H1 (cell line): ENCODE results near the gene TLR10. TPM values are rescaled to one million over a fixed set of nuclear protein-coding genes. Genes with fewer than 3 reads are reported as not detected.

Experiments used
- CTCF ChIA-PET: fragments of 300-600 bp; sonication (Branson Sonifier 250); formaldehyde crosslinking; loops from one replicate; lab custom pipeline; 2021; ENCODE audit not compliant: partially characterized antibody; lab: Charles Lee
- POLR2A ChIA-PET: fragments of 300-600 bp; sonication (Branson Sonifier 250); formaldehyde crosslinking; loops from one replicate; lab custom pipeline; 2021; ENCODE audit warnings: inconsistent platforms; ENCODE audit not compliant: partially characterized antibody; lab: Charles Lee
- DNase-seq, 2 experiments: peaks; one replicate each; pipeline versions ENCODE4 v3.0.0 to v3.0.0-alpha.2; 2010 to 2022; ENCODE audit warnings: low spot score in 2 of 2, low read depth in 1 of 2, mixed read lengths in 1 of 2
- FAIRE-seq: peaks from 2 replicates; lab custom pipeline; 2011; peaks lifted over from hg19 to GRCh38; lab: Jason Lieb, UNC
- H2AFZ ChIP-seq: 2 replicates; pipeline ENCODE4 v1.8.1; 2012; ENCODE audit warnings: low read length, inconsistent platforms
- H2AK5ac ChIP-seq: 2 replicates; pipeline ENCODE4 v1.6.1; 2013; ENCODE audit warnings: low read depth, low read length
- H2BK120ac ChIP-seq: replicated peaks from 2 replicates; pipeline ENCODE3; 2013; ENCODE audit warnings: low read depth, low read length, inconsistent platforms
- H2BK12ac ChIP-seq: 2 replicates; pipeline ENCODE4 v1.6.1; 2013; ENCODE audit warnings: low read depth, low read length
- H2BK15ac ChIP-seq: 2 replicates; pipeline ENCODE4 v1.6.1; 2013; ENCODE audit warnings: low read length
- H2BK20ac ChIP-seq: 2 replicates; pipeline ENCODE4 v1.6.1; 2013; ENCODE audit warnings: low read length
- H2BK5ac ChIP-seq: 2 replicates; pipeline ENCODE4 v1.6.1; 2013; ENCODE audit warnings: low read depth, low read length
- H3K14ac ChIP-seq: 2 replicates; pipeline ENCODE4 v1.6.1; 2013; ENCODE audit warnings: inconsistent platforms; ENCODE audit not compliant: insufficient read length
- H3K18ac ChIP-seq: 2 replicates; pipeline ENCODE4 v1.6.1; 2013; ENCODE audit warnings: low read length; ENCODE audit errors: extremely low read depth
- H3K23ac ChIP-seq: 2 replicates; pipeline ENCODE4 v1.6.1; 2013; ENCODE audit warnings: inconsistent platforms; ENCODE audit not compliant: insufficient read length
- H3K23me2 ChIP-seq: 2 replicates; pipeline ENCODE4 v1.6.1; 2013; ENCODE audit warnings: low read depth, low read length
- H3K27ac ChIP-seq: 2 replicates; pipeline ENCODE4 v1.6.1; 2011; ENCODE audit warnings: low read depth, low read length, inconsistent platforms
- H3K27me3 ChIP-seq, 4 experiments: replicated peaks in 1 of 4; 1 replicate in 1 of 4; 2 replicates in 3 of 4; pipeline versions ENCODE4 v1.6.1 to v1.8.1; 2011 to 2013; ENCODE audit warnings: low read length in 3 of 4, mild to moderate bottlenecking in 3 of 4, inconsistent platforms in 2 of 4, mixed read lengths in 2 of 4, moderate library complexity in 1 of 4; ENCODE audit not compliant: control insufficient read depth in 3 of 4, insufficient read depth in 3 of 4; ENCODE audit errors: extremely low read depth in 1 of 4
- H3K36me3 ChIP-seq, 4 experiments: 2 replicates each; pipeline versions ENCODE4 v1.6.1 to v1.8.1; 2011 to 2013; ENCODE audit warnings: mild to moderate bottlenecking in 4 of 4, low read length in 3 of 4, moderate library complexity in 2 of 4, control low read depth in 1 of 4, inconsistent platforms in 1 of 4; ENCODE audit not compliant: insufficient read depth in 4 of 4, control insufficient read depth in 2 of 4
- H3K4ac ChIP-seq: replicated peaks from 2 replicates; pipeline ENCODE3; 2013; ENCODE audit warnings: low read length, low read depth, mixed read lengths, inconsistent platforms; ENCODE audit not compliant: insufficient read length
- H3K4me1 ChIP-seq, 4 experiments: replicated peaks in 1 of 4; 1 replicate in 1 of 4; 2 replicates in 3 of 4; pipeline versions ENCODE4 v1.6.1 to v1.8.1; 2011 to 2013; ENCODE audit warnings: low read length in 3 of 4, inconsistent platforms in 2 of 4, mixed read lengths in 1 of 4; ENCODE audit not compliant: insufficient read depth in 4 of 4, control insufficient read depth in 3 of 4
- H3K4me2 ChIP-seq, 2 experiments: 2 replicates each; pipeline versions ENCODE4 v1.6.1 to v1.8.1; 2011 to 2013; ENCODE audit warnings: low read depth in 2 of 2, low read length in 2 of 2, control low read depth in 1 of 2, inconsistent platforms in 1 of 2, mild to moderate bottlenecking in 1 of 2; ENCODE audit not compliant: insufficient read depth in 1 of 2
- H3K4me3 ChIP-seq, 4 experiments: fragments of 200-600, 300-600 bp in 1 of 4; sonication (generic), shearing (Covaris generic), sonication (Bioruptor Twin) in 1 of 4; 2 replicates each; pipeline versions ENCODE4 v1.5.1 to v1.8.1; 2011 to 2016; ENCODE audit warnings: low read length in 4 of 4, low read depth in 3 of 4, control low read depth in 2 of 4, inconsistent platforms in 2 of 4, mild to moderate bottlenecking in 2 of 4, mixed read lengths in 1 of 4, moderate library complexity in 1 of 4; ENCODE audit not compliant: insufficient read depth in 2 of 4; ENCODE audit errors: extremely low read depth in 1 of 4
- H3K56ac ChIP-seq: replicated peaks from 2 replicates; pipeline ENCODE3; 2013; ENCODE audit warnings: low read depth, mild to moderate bottlenecking, mixed read lengths, low read length, inconsistent platforms; ENCODE audit not compliant: insufficient read length
- H3K79me1 ChIP-seq: 2 replicates; pipeline ENCODE4 v1.6.1; 2013; ENCODE audit warnings: low read depth, low read length, control low read depth
- H3K79me2 ChIP-seq, 2 experiments: 2 replicates each; pipeline versions ENCODE4 v1.6.1 to v1.8.1; 2012 to 2013; ENCODE audit warnings: low read length in 2 of 2, mild to moderate bottlenecking in 2 of 2, inconsistent platforms in 1 of 2; ENCODE audit not compliant: insufficient read depth in 2 of 2, control insufficient read depth in 1 of 2
- H3K9ac ChIP-seq, 4 experiments: replicated peaks in 1 of 4; 1 replicate in 1 of 4; 2 replicates in 3 of 4; pipeline versions ENCODE4 v1.6.1 to v1.8.1; 2011 to 2013; ENCODE audit warnings: low read depth in 3 of 4, low read length in 3 of 4, control low read depth in 2 of 4, mild to moderate bottlenecking in 2 of 4, moderate library complexity in 2 of 4, inconsistent platforms in 1 of 4; ENCODE audit errors: extremely low read depth in 1 of 4
- H3K9me3 ChIP-seq, 2 experiments: 2 replicates each; pipeline versions ENCODE4 v1.6.1 to v1.8.1; 2012 to 2013; ENCODE audit warnings: mild to moderate bottlenecking in 2 of 2, moderate library complexity in 2 of 2, control low read depth in 1 of 2, inconsistent platforms in 1 of 2, low read depth in 1 of 2, low read length in 1 of 2, mixed read lengths in 1 of 2; ENCODE audit not compliant: insufficient read depth in 2 of 2
- H4K20me1 ChIP-seq, 2 experiments: replicated peaks in 1 of 2; 2 replicates each; pipeline versions ENCODE3 to v1.8.1; 2011 to 2013; ENCODE audit warnings: inconsistent platforms in 2 of 2, low read length in 2 of 2, mild to moderate bottlenecking in 1 of 2; ENCODE audit not compliant: insufficient read depth in 2 of 2, control insufficient read depth in 1 of 2
- H4K5ac ChIP-seq: 2 replicates; pipeline ENCODE4 v1.6.1; 2013; ENCODE audit warnings: low read length, low read depth, mixed read lengths, inconsistent platforms; ENCODE audit not compliant: insufficient read length
- H4K8ac ChIP-seq: 2 replicates; pipeline ENCODE4 v1.8.0; 2013; ENCODE audit warnings: mild to moderate bottlenecking, moderate library complexity, low read length, inconsistent platforms; ENCODE audit not compliant: insufficient read depth; ENCODE audit errors: extremely low read depth
- H4K91ac ChIP-seq: replicated peaks from 2 replicates; pipeline ENCODE3; 2013; ENCODE audit warnings: low read length, mixed read lengths, inconsistent platforms; ENCODE audit not compliant: insufficient read length
- EGR1 ChIP-seq: IDR thresholded peaks from 2 replicates; pipeline ENCODE4 v1.6.1; 2011; ENCODE audit warnings: low read depth, low read length, borderline replicate concordance
- POU5F1 ChIP-seq: IDR thresholded peaks from 2 replicates; pipeline ENCODE4 v1.6.1; 2011; ENCODE audit warnings: low read depth, mild to moderate bottlenecking, low read length, moderate library complexity
- TCF12 ChIP-seq: IDR thresholded peaks from 2 replicates; pipeline ENCODE4 v1.6.1; 2011; ENCODE audit warnings: low read depth, mild to moderate bottlenecking, low read length
- WGBS, 2 experiments: shearing (Covaris generic) in 1 of 2; methylation state at CpG; one replicate each; pipeline versions ENCODE4 v1.1.6 to v1.1.7; 2013 to 2015; ENCODE audit warnings: low lambda C conversion rate in 2 of 2, mixed read lengths in 2 of 2, inconsistent platforms in 1 of 2, low coverage in 1 of 2, missing lambda C conversion rate in 1 of 2; ENCODE audit not compliant: insufficient replicate concordance in 2 of 2, insufficient coverage in 1 of 2, insufficient read length in 1 of 2; ENCODE audit errors: extremely low coverage in 1 of 2, missing lambda C conversion rate in 1 of 2; 5-methylcytosine and 5-hydroxymethylcytosine counted together
- polyA plus RNA-seq, 7 experiments: library from polyadenylated mRNA; depleted of rRNA in 3 of 7; stranded (reverse) in 5 of 7; unstranded in 2 of 7; fragments of >200 nt in 5 of 7; fragments of 200-250 nt in 2 of 7; gene quantifications; 1 replicate in 5 of 7; 2 replicates in 1 of 7; 4 replicates in 1 of 7; pipeline versions ENCODE4 v1.2.1 to v1.2.3, GENCODE V29; 2011 to 2013; ENCODE audit warnings: missing spikeins in 2 of 7, mixed read lengths in 2 of 7
- total RNA-seq: library from RNA; stranded (reverse); fragmentation: NEBNext Ultra II Directional; extraction: Animal tissue kit (Norgen Biotek cat#: 25700); gene quantifications from 2 replicates; pipeline ENCODE4 v1.2.1, GENCODE V29; 2021

Gene TLR10
- total and polyA plus RNA-seq, 2 of the 8 experiments (the other 6 are each of a cell fraction or from before 2014, with no cell fraction given) = not detected

- Histone ChIP-seq H3K79me2 (no peaks in the 10 kb centered on the region), H3K23ac (no peak overlapping the region), H4K5ac (no peak overlapping the region), H3K36me3 (no peaks in the 10 kb centered on the region), H3K4me3 (no peak overlapping the region), H3K4me1 (no peaks in the 10 kb centered on the region), H2BK5ac (no peak overlapping the region), H2BK15ac (no peak overlapping the region), H4K91ac (no peak overlapping the region), H3K56ac (no peak overlapping the region), H4K20me1 (peaks cover 0 to 8% of the 10 kb centered on the region in 2 experiments), H3K14ac (no peak overlapping the region), H3K79me1 (no peaks in the 10 kb centered on the region), H3K23me2 (peaks cover 14% of the 10 kb centered on the region; the same call in 1 of the 2 replicates), H3K9me3 (peaks cover 0 to 6% of the 10 kb centered on the region in 2 experiments; a peak in 1 of 4 replicates), H3K4me2 (no peak overlapping the region), H2AFZ (no peak overlapping the region), H3K18ac (no peak overlapping the region), H2AK5ac (no peak overlapping the region), H3K27ac (no peak overlapping the region), H3K4ac (no peak overlapping the region), H2BK120ac (no peak overlapping the region), H2BK20ac (no peak overlapping the region), H3K9ac (no peak overlapping the region), H2BK12ac (no peak overlapping the region), H3K27me3 (no peaks in the 10 kb centered on the region), H4K8ac (no peak overlapping the region)
- POLR2A ChIA-PET = no interaction called here
- TF ChIP-seq POU5F1 (no peak), TCF12 (no peak), EGR1 (no peak)
- DNase-seq (no peak), FAIRE-seq (no peak)
- CTCF ChIA-PET = interaction anchor here (0.8 to 2.6 kb wide), 8 partner anchors 23 to 737 kb away, joined by 3 to 8 read pairs (median 4); partner anchors contain the start of gene TLR10
- WGBS, 2 experiments = 82% methylated on average over 2 of the region's 2 CpGs; no CpG with 5 or more reads in 1 of the 2 experiments
Measured at GRCh38 chr4:38734911-38735310, 47.9 kb downstream of the TLR10 start.
